Measurements from ENCODE around the gene JMJD4.
"Not testable (repeated sequence)": the region's sequence is repeated elsewhere in the genome, so short reads cannot be mapped to it uniquely, and the experiment has no call there.

Gene JMJD4

DNA sequence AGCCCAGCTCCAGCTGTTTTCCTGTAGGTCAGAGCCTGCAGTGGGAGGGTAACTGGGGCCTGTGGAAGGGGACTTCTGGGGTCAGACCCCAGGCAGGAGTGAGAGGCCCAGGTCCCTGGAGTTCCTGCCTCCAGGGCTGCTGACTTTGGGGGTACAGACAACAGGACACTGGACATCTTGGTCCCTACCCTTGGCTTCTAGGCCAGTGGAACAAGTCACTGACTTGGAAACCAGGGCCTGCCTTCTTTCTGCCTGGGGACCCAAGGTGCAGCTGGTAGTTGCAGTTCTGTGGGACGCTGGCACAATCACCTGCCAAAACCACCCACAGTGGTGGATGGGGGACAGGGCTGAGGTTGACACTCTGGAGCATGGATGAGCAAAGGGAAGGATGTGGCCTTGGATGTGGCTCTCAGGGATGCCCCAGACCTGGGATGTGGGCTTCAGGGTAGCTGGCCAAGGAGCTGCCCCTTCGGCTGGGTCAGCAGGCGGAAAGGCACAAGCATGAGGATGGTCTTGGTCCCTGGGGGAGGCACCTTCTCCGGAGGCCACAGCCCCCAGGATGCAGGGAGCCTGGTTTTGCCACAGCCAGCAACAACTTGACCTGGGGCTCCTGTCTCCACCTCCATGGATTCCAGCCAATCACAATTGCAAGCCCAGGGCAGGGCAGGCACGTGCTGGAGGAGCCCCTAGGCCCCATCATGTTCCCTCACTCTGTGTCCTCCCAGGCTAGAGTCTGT, 5.8 kb downstream of the JMJD4 start:
- Histone ChIP-seq H3K27ac (ENCODE audit: low read depth, low read length) (peak overlapping the region; percentile 67), H3K9ac (ENCODE audit: low read length) (peak overlapping the region; percentile 33), H3K4me1 (ENCODE audit: insufficient read depth, low read length) (peaks cover 22% of the 10 kb centered on the region), H3K9me3 (ENCODE audit: low read length) (no peaks in the 10 kb centered on the region), H3K27me3 (ENCODE audit: control insufficient read depth in 1 of 2, insufficient read depth in 2 of 2, low read length in 2 of 2) (no peaks in the 10 kb centered on the region), H3K36me3 (ENCODE audit: insufficient read depth, low read length) (peaks cover 16% of the 10 kb centered on the region), H3K4me3 (ENCODE audit: low read depth in 1 of 2, low read length in 2 of 2) (peak overlapping the region in 1 of 2 donors; percentile 68)

DNA sequence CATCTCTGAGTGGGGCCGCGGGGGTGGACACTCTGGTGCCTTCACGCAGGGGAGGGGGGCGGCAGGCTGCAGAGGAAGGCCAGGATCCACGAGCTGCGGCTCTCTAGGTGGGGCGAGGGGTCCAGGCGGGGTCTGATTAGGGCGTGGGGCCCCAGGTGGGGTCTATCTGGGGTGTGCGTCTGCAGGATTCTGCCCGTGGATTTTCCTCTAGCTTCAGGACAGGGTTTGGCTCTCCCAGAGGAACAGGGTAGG, 6.3 kb downstream of the JMJD4 start:
- H3K27ac ChIP-seq (ENCODE audit: low read depth, low read length): peak overlapping the region; percentile 67
- no peaks in the 10 kb centered on the region for H3K9me3 ChIP-seq (ENCODE audit: low read length)
- H3K9ac ChIP-seq (ENCODE audit: low read length): peak overlapping the region; percentile 33
- peaks cover 16% of the 10 kb centered on the region for H3K36me3 ChIP-seq (ENCODE audit: insufficient read depth, low read length)
- H3K4me3 ChIP-seq (ENCODE audit: low read depth in 1 of 2, low read length in 2 of 2): peak overlapping the region; percentile 55 to 68
- peaks cover 17% of the 10 kb centered on the region for H3K4me1 ChIP-seq (ENCODE audit: insufficient read depth, low read length)
- no peaks in the 10 kb centered on the region for H3K27me3 ChIP-seq (ENCODE audit: control insufficient read depth in 1 of 2, insufficient read depth in 2 of 2, low read length in 2 of 2)

DNA sequence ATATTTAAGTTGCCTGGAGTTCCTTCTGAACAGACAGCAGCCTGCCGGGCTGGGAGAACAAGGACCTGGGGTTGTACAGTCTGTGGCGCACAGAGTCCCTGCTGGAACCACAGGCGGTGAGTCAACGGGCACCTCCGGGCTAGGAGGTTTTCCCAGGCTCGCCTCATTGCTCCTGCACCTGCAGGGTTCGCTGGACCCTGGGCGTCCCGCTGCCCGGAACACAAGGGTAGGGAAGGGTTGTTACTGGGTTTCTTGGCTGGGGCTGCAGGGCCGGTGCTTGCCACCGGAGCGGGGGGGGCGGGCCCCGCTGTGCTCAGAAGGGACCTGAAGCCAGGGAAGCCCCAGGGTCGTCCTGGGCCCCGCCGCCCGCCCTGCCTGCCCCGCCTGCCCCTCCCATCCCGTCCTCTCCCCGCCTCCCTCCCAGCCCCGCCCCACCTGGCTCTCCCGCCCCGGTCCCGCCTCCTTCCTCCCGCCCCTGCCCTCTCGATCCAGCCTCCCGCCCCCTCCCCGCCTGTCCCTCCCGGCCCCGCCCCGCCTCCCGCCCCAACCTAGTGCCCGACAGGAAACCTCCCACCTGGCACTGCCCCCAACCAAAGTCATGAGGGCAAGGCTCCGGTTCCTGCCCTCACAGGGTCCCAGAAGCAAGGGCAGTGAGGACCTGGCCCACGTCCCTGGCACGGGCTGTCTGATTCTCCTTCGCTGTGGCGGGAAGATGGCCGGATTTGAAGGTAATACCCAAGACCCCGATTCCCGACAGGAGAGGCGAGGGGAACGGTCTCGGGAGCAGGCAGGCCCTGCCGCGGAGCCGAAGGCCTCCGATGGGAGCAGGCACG, 6.8 kb downstream of the JMJD4 start:
- peaks cover 13% of the 10 kb centered on the region for H3K36me3 ChIP-seq (ENCODE audit: insufficient read depth, low read length)
- H3K27ac ChIP-seq (ENCODE audit: low read depth, low read length): peak overlapping the region; percentile 67
- peak overlapping the region; percentile 55 to 68 for H3K4me3 ChIP-seq (ENCODE audit: low read depth in 1 of 2, low read length in 2 of 2)
- H3K4me1 ChIP-seq (ENCODE audit: insufficient read depth, low read length): peaks cover 15% of the 10 kb centered on the region
- H3K9ac ChIP-seq (ENCODE audit: low read length): peak overlapping the region; percentile 45
- no peaks in the 10 kb centered on the region for H3K27me3 ChIP-seq (ENCODE audit: control insufficient read depth in 1 of 2, insufficient read depth in 2 of 2, low read length in 2 of 2)
- no peaks in the 10 kb centered on the region for H3K9me3 ChIP-seq (ENCODE audit: low read length)

DNA sequence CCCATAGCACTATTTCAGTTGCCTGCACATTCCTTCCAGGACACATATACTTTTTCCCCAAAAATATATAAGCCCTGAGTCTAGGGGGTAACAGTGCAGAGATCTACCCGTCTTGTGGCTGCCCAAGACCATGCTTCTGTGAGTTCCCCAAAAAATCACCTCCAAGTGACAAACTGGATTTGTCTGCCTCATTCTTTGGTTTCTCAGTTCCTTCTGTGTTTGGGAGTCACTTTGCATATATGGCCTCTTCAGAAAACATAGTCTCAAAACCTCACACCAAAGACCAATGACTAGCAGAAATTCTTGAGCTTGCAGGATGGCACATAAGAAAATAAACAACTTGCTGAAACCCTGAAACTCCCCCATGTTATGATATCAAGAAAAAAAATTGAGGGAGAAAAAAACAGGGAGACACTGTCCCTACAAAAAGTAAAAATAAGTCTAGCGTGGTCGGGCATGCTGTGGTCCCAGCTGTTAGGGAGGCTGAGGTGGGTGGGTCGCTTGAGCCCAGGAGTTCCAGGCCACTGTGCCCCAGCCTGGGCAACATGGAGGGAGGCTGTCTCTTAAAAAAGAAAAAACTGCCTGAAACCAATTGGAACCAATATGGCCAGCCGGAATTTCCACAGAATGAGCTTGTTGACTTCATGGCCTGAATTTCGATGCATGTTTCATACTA, 8.0 kb downstream of the JMJD4 start:
- Histone ChIP-seq H3K27ac (ENCODE audit: low read depth, low read length) (no peak overlapping the region), H3K9me3 (ENCODE audit: low read length) (no peaks in the 10 kb centered on the region), H3K4me3 (ENCODE audit: low read depth in 1 of 2, low read length in 2 of 2) (no peak overlapping the region), H3K9ac (ENCODE audit: low read length) (no peak overlapping the region), H3K36me3 (ENCODE audit: insufficient read depth, low read length) (peaks cover 1% of the 10 kb centered on the region), H3K27me3 (ENCODE audit: control insufficient read depth in 1 of 2, insufficient read depth in 2 of 2, low read length in 2 of 2) (no peaks in the 10 kb centered on the region), H3K4me1 (ENCODE audit: insufficient read depth, low read length) (peaks cover 15% of the 10 kb centered on the region)

DNA sequence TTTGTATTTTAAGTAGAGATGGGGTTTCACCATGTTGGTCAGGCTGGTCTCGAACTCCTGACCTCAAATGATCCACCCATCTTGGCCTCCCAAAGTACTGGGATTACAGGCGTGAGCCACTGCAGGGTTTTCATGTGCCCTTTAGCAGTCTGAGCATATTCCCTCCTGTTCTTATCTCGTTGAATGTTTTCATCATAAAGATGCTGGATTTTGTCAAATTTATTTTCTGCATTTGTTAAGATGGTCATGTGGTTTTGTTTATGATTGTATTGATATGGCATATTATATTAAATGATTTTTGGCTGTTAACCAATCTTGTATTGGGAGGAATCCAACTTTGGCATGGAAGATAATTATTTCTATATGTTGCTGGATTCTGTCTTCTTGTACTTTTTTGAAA, 8.8 kb downstream of the JMJD4 start:
- no peaks in the 10 kb centered on the region for H3K9me3 ChIP-seq (ENCODE audit: low read length)
- H3K36me3 ChIP-seq (ENCODE audit: insufficient read depth, low read length): no peaks in the 10 kb centered on the region
- no peak overlapping the region for H3K9ac ChIP-seq (ENCODE audit: low read length)
- H3K27ac ChIP-seq (ENCODE audit: low read depth, low read length): no peak overlapping the region
- H3K4me1 ChIP-seq (ENCODE audit: insufficient read depth, low read length): peaks cover 15% of the 10 kb centered on the region
- H3K4me3 ChIP-seq (ENCODE audit: low read depth in 1 of 2, low read length in 2 of 2): no peak overlapping the region
- no peaks in the 10 kb centered on the region for H3K27me3 ChIP-seq (ENCODE audit: control insufficient read depth in 1 of 2, insufficient read depth in 2 of 2, low read length in 2 of 2)

DNA sequence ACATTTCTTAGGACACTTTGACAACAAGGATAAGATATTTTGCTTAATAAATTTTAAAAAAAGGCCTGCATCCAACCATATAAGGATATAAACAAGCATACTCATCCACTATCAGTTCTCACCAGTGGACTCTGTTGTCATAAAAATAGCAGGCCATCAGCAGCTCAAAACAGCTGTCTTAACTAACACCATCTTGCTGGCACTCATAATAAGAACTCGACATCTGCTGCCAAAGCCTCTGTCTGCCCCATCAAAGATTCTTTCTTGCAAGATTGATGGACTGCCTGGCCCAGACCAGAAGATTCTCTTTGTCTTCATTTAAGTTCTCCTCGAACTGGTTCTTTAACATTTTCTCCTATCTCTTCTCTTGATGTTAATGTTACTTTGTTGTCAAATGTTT, 10.1 kb downstream of the JMJD4 start:
- Histone ChIP-seq H3K36me3 (ENCODE audit: insufficient read depth, low read length) (no peaks in the 10 kb centered on the region), H3K9me3 (ENCODE audit: low read length) (no peaks in the 10 kb centered on the region), H3K4me3 (ENCODE audit: low read depth in 1 of 2, low read length in 2 of 2) (no peak overlapping the region), H3K4me1 (ENCODE audit: insufficient read depth, low read length) (peaks cover 13% of the 10 kb centered on the region), H3K27me3 (ENCODE audit: control insufficient read depth in 1 of 2, insufficient read depth in 2 of 2, low read length in 2 of 2) (no peaks in the 10 kb centered on the region), H3K9ac (ENCODE audit: low read length) (no peak overlapping the region), H3K27ac (ENCODE audit: low read depth, low read length) (no peak overlapping the region)

DNA sequence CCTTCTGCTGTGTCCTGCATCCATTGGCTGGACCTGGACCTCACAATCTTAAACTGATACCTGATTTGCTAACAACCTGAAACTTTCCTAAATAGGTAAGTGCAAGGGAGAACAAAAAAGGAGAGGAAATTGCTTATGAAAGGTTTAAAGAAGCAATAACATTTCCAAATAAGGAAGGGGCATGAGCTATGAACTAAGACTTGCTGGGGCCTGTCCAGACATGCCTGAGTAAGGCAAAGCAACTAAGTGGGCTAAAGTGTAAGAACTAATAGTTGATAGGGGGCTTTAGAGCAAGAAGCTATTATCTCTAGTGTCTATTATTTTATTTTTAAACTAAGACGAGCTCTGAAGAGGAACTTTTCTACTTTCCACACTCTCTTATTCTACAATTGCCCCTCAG, 11.6 kb downstream of the JMJD4 start:
- H3K4me3 ChIP-seq (ENCODE audit: low read depth in 1 of 2, low read length in 2 of 2): no peak overlapping the region
- H3K4me1 ChIP-seq (ENCODE audit: insufficient read depth, low read length): no peaks in the 10 kb centered on the region
- no peaks in the 10 kb centered on the region for H3K27me3 ChIP-seq (ENCODE audit: control insufficient read depth in 1 of 2, insufficient read depth in 2 of 2, low read length in 2 of 2)
- H3K9ac ChIP-seq (ENCODE audit: low read length): no peak overlapping the region
- H3K9me3 ChIP-seq (ENCODE audit: low read length): no peaks in the 10 kb centered on the region
- H3K27ac ChIP-seq (ENCODE audit: low read depth, low read length): no peak overlapping the region
- H3K36me3 ChIP-seq (ENCODE audit: insufficient read depth, low read length): no peaks in the 10 kb centered on the region

DNA sequence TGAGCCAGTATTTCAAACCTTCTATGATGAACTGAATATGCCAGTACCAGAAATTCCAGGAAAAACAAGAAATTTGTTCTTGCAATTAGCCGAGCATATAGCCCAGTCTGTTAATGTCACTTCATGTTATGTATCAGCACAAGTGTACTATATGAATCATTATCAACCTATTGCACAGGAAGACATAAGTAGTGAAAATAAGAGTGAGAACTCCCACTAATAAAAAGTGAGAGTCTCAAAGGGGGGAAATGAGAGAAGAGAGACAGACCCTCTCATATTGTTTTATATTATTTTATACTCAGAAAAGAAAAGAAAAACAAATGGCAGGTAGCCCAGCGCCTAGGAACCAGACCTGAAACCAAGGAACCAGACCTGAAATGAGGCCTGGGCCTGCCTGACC, 16.2 kb downstream of the JMJD4 start:
- no peak overlapping the region for H3K27ac ChIP-seq (ENCODE audit: low read depth, low read length)
- H3K9me3 ChIP-seq (ENCODE audit: low read length): no peaks in the 10 kb centered on the region
- no peak overlapping the region for H3K9ac ChIP-seq (ENCODE audit: low read length)
- H3K4me3 ChIP-seq (ENCODE audit: low read depth in 1 of 2, low read length in 2 of 2): no peak overlapping the region
- H3K4me1 ChIP-seq (ENCODE audit: insufficient read depth, low read length): no peaks in the 10 kb centered on the region
- H3K27me3 ChIP-seq (ENCODE audit: control insufficient read depth in 1 of 2, insufficient read depth in 2 of 2, low read length in 2 of 2): no peaks in the 10 kb centered on the region
- H3K36me3 ChIP-seq (ENCODE audit: insufficient read depth, low read length): no peaks in the 10 kb centered on the region

DNA sequence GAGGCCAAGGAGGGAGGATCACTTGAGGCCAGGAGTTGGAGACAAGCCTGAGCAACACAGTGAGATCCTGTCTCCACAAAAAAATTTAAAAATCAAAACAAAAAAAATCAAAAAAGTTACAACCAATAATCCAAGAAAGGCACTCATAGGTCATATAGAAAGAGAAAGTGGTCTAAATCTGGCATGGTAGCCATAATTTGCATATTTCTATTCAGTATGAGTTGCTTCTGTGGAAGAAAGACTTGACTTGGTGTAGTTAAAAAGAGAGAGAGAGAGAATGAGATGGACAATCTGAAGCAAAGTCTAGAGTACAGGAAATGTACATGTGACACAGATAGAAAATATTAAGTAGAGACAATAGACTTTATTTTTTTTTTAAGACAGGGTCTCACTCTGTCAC, 22.5 kb downstream of the JMJD4 start:
- no peak overlapping the region for H3K9ac ChIP-seq (ENCODE audit: low read length)
- H3K36me3 ChIP-seq (ENCODE audit: insufficient read depth, low read length): no peaks in the 10 kb centered on the region
- no peaks in the 10 kb centered on the region for H3K27me3 ChIP-seq (ENCODE audit: control insufficient read depth in 1 of 2, insufficient read depth in 2 of 2, low read length in 2 of 2)
- no peak overlapping the region for H3K4me3 ChIP-seq (ENCODE audit: low read depth in 1 of 2, low read length in 2 of 2)
- H3K9me3 ChIP-seq (ENCODE audit: low read length): no peaks in the 10 kb centered on the region
- no peak overlapping the region for H3K27ac ChIP-seq (ENCODE audit: low read depth, low read length)
- H3K4me1 ChIP-seq (ENCODE audit: insufficient read depth, low read length): no peaks in the 10 kb centered on the region

DNA sequence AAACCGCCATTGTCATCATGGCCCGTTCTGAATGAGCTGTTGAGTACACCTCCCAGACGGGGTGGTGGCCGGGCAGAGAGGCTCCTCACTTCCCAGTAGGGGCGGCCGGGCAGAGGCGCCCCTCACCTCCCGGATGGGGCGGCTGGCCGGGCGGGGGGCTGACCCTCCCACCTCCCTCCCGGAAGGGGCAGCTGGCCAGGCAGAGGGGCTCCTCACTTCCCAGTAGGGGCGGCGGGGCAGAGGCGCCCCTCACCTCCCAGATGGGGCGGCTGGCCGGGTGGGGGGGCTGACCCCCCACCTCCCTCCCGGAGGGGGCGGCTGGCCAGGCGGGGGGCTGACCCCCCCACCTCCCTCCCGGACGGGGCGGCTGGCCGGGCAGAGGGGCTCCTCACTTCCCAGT, 24.6 kb downstream of the JMJD4 start:
- H3K9ac ChIP-seq (ENCODE audit: low read length); H3K4me1 ChIP-seq (ENCODE audit: insufficient read depth, low read length); H3K27me3 ChIP-seq (ENCODE audit: control insufficient read depth in 1 of 2, insufficient read depth in 2 of 2, low read length in 2 of 2); H3K9me3 ChIP-seq (ENCODE audit: low read length); H3K27ac ChIP-seq (ENCODE audit: low read depth, low read length); H3K36me3 ChIP-seq (ENCODE audit: insufficient read depth, low read length); H3K4me3 ChIP-seq (ENCODE audit: low read depth in 1 of 2, low read length in 2 of 2): not testable (repeated sequence)

DNA sequence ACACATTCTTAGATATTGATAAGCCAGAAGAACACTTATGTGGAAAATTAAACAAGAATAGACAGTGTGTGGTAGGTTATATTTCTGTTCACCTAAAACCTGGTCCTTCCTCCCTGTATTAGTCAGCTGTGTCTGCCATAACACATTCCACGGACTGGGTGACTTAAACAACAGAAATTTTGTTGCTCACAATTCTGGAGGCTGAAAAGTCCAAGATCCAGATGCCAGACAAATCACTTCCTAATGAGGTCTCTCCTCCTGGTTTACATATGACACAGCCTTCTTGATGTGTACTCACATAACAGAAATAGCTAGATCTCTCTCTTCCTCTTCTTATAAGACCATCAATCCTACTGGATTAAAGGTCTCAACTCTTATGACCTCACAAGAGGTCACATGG, 25.7 kb downstream of the JMJD4 start:
- Histone ChIP-seq H3K36me3 (ENCODE audit: insufficient read depth, low read length) (no peaks in the 10 kb centered on the region), H3K27me3 (ENCODE audit: control insufficient read depth in 1 of 2, insufficient read depth in 2 of 2, low read length in 2 of 2) (no peaks in the 10 kb centered on the region), H3K4me1 (ENCODE audit: insufficient read depth, low read length) (no peaks in the 10 kb centered on the region), H3K9me3 (ENCODE audit: low read length) (no peaks in the 10 kb centered on the region), H3K9ac (ENCODE audit: low read length) (no peak overlapping the region), H3K4me3 (ENCODE audit: low read depth in 1 of 2, low read length in 2 of 2) (no peak overlapping the region), H3K27ac (ENCODE audit: low read depth, low read length) (no peak overlapping the region)

Data from muscle layer of colon (tissue), 2 donors.